GM19328 (cell line): ENCODE results near the gene SSC5D.
"Not testable (repeated sequence)": the region's sequence is repeated elsewhere in the genome, so short reads cannot be mapped to it uniquely, and the experiment has no call there.

Source experiments
- ATAC-seq: cut with Tn5 transposase; IDR thresholded peaks from one replicate; pipeline ENCODE4 v1.9.1; 2021; ENCODE audit warnings: mild to moderate bottlenecking, moderate library complexity; ENCODE audit not compliant: unreplicated experiment

The SSC5D gene

GRCh38 chr19:55487924-55488687, at the start of gene SSC5D:
Gene SSC5D (plus strand): TSS chr19:55488436. CDS start chr19:55488590, 154 bp downstream.
- no peak for ATAC-seq

- no peak for ATAC-seq
Observed at GRCh38 chr19:55439052-55439451, 49.2 kb upstream of the SSC5D start.

GRCh38 chr19:55440411-55441105, 47.7 kb upstream of the SSC5D start:
- no peak for ATAC-seq

GRCh38 chr19:55441319-55441691, 46.9 kb upstream of the SSC5D start:
- no peak for ATAC-seq

- no peak for ATAC-seq
Observed at GRCh38 chr19:55441692-55442321, 46.4 kb upstream of the SSC5D start.

GRCh38 chr19:55442372-55442961, 45.8 kb upstream of the SSC5D start:
- no peak for ATAC-seq

GRCh38 chr19:55443045-55443823, 45.0 kb upstream of the SSC5D start, which contains the start of gene SHISA7:
Gene SHISA7 (minus strand): TSS chr19:55443300. CDS start chr19:55442863, 437 bp downstream.
- ATAC-seq: no peak

GRCh38 chr19:55443824-55444480, 44.3 kb upstream of the SSC5D start:
- ATAC-seq: no peak

GRCh38 chr19:55444646-55445045, 43.6 kb upstream of the SSC5D start:
- ATAC-seq: no peak

GRCh38 chr19:55446060-55446459, 42.2 kb upstream of the SSC5D start:
- no peak for ATAC-seq

GRCh38 chr19:55447421-55448174, 40.6 kb upstream of the SSC5D start:
- no peak for ATAC-seq

- ATAC-seq: not testable (repeated sequence)
Observed at GRCh38 chr19:55448175-55448490, 40.1 kb upstream of the SSC5D start.

GRCh38 chr19:55449469-55449868, 38.8 kb upstream of the SSC5D start:
- no peak for ATAC-seq

- no peak for ATAC-seq
Observed at GRCh38 chr19:55451163-55451964, 36.9 kb upstream of the SSC5D start.

GRCh38 chr19:55451965-55452748, 36.1 kb upstream of the SSC5D start:
- ATAC-seq: no peak

- ATAC-seq: no peak
Observed at GRCh38 chr19:55452749-55453346, 35.4 kb upstream of the SSC5D start.

- ATAC-seq: no peak
Observed at GRCh38 chr19:55453511-55454260, 34.5 kb upstream of the SSC5D start.
